GM23338 (cell line): ENCODE measurements around the gene KIF3C. TPM values are rescaled to one million over a fixed set of nuclear protein-coding genes. Genes with fewer than 3 reads are reported as not detected.

Source experiments
- ATAC-seq: fragments of 200-7000 bp; cut with Tn5 transposase; 3 replicates; pipeline ENCODE4 v1.9.1; 2020
- DNase-seq: peaks from one replicate; pipeline ENCODE4 v3.0.0-alpha.2; 2015; ENCODE audit warnings: low spot score
- H2AFZ ChIP-seq: fragments of 200-600 bp; sonication (generic); 2 replicates; pipeline ENCODE4 v1.8.0; 2016; ENCODE audit warnings: antibody characterized with exemption, mild to moderate bottlenecking, moderate library complexity
- H3F3A ChIP-seq: fragments of 200-600 bp; sonication (generic); replicated peaks from 2 replicates; pipeline ENCODE4 v1.8.0; 2017; ENCODE audit warnings: antibody characterized with exemption, mixed run types, low read depth
- H3K27ac ChIP-seq: fragments of 200-600 bp; sonication (generic); 2 replicates; pipeline ENCODE4 v1.6.1; 2016; ENCODE audit warnings: low read depth
- H3K27me3 ChIP-seq: fragments of 200-600 bp; sonication (generic); 2 replicates; pipeline ENCODE4 v1.8.0; 2016; ENCODE audit warnings: mild to moderate bottlenecking, mixed run types, moderate library complexity; ENCODE audit not compliant: insufficient read depth
- H3K36me3 ChIP-seq: fragments of 200-600 bp; sonication (generic); 2 replicates; pipeline ENCODE4 v1.8.0; 2016; ENCODE audit warnings: mild to moderate bottlenecking; ENCODE audit not compliant: insufficient read depth
- H3K4me1 ChIP-seq: fragments of 200-600 bp; sonication (generic); 2 replicates; pipeline ENCODE4 v1.8.0; 2016; ENCODE audit warnings: mild to moderate bottlenecking, moderate library complexity; ENCODE audit not compliant: insufficient read depth
- H3K4me2 ChIP-seq: fragments of 200-600 bp; sonication (generic); 2 replicates; pipeline ENCODE4 v1.7.1; 2017; ENCODE audit warnings: mixed run types
- H3K4me3 ChIP-seq: fragments of 200-600 bp; sonication (generic); 2 replicates; pipeline ENCODE4 v1.6.1; 2016; ENCODE audit warnings: mixed run types
- H3K79me2 ChIP-seq: fragments of 200-600 bp; sonication (generic); replicated peaks from 2 replicates; pipeline ENCODE4 v1.8.0; 2017; ENCODE audit warnings: mild to moderate bottlenecking; ENCODE audit not compliant: insufficient read depth
- H3K9me2 ChIP-seq: fragments of 200-600 bp; sonication (generic); 2 replicates; pipeline ENCODE4 v1.8.0; 2017; ENCODE audit not compliant: insufficient read depth
- H4K20me1 ChIP-seq: fragments of 200-600 bp; sonication (generic); replicated peaks from 2 replicates; pipeline ENCODE4 v1.8.0; 2017; ENCODE audit warnings: mild to moderate bottlenecking; ENCODE audit not compliant: insufficient read depth
- H3K27ac Mint-ChIP-seq: 2 replicates; pipeline ENCODE4 v1.8.0; 2020; ENCODE audit warnings: inconsistent platforms, mild to moderate bottlenecking, moderate library complexity, mixed read lengths
- H3K27me3 Mint-ChIP-seq: 3 replicates; pipeline ENCODE4 v1.8.0; 2022; ENCODE audit warnings: low read depth, mild to moderate bottlenecking, moderate library complexity, mixed read lengths, inconsistent platforms; ENCODE audit not compliant: insufficient read depth, poor library complexity
- H3K36me3 Mint-ChIP-seq: 3 replicates; pipeline ENCODE4 v1.8.0; 2021; ENCODE audit warnings: low read depth, mild to moderate bottlenecking, inconsistent platforms, moderate library complexity, mixed read lengths
- H3K4me1 Mint-ChIP-seq: 3 replicates; pipeline ENCODE4 v1.8.0; 2020; ENCODE audit warnings: mild to moderate bottlenecking, inconsistent platforms, mixed read lengths
- H3K4me3 Mint-ChIP-seq: 3 replicates; pipeline ENCODE4 v1.8.0; 2021; ENCODE audit warnings: moderate library complexity, mild to moderate bottlenecking, inconsistent platforms, mixed read lengths
- H3K9me3 Mint-ChIP-seq: 3 replicates; pipeline ENCODE4 v1.8.0; 2020; ENCODE audit warnings: moderate library complexity, mild to moderate bottlenecking, inconsistent platforms, mixed read lengths
- CREB1 ChIP-seq: fragments of 250-450 bp; sonication (Bioruptor Pico); IDR thresholded peaks from 2 replicates; pipeline ENCODE4 v1.5.0; 2020; ENCODE audit warnings: low read depth, mild to moderate bottlenecking, moderate library complexity
- EZH2 ChIP-seq: fragments of 200-600 bp; sonication (generic); IDR thresholded peaks from one replicate; pipeline ENCODE4 v1.8.0; 2017; ENCODE audit warnings: antibody characterized with exemption, mild to moderate bottlenecking, low read depth; ENCODE audit not compliant: unreplicated experiment
- EZH2phosphoT487 ChIP-seq: fragments of 200-600 bp; sonication (generic); IDR thresholded peaks from one replicate; pipeline ENCODE4 v1.8.1; 2018; ENCODE audit warnings: antibody characterized with exemption; ENCODE audit not compliant: unreplicated experiment
- JUNB ChIP-seq: IDR thresholded peaks from one replicate; pipeline ENCODE4 v1.6.1; 2016; ENCODE audit warnings: antibody characterized with exemption; ENCODE audit not compliant: unreplicated experiment
- NANOG ChIP-seq: IDR thresholded peaks from 2 replicates; pipeline ENCODE4 v1.6.1; 2016; ENCODE audit warnings: antibody characterized with exemption, borderline replicate concordance
- POLR2AphosphoS5 ChIP-seq: IDR thresholded peaks from 2 replicates; pipeline ENCODE4 v1.6.1; 2016; ENCODE audit warnings: antibody characterized with exemption, low read depth
- STAT1 ChIP-seq: IDR thresholded peaks from one replicate; pipeline ENCODE4 v1.6.1; 2016; ENCODE audit warnings: antibody characterized with exemption; ENCODE audit not compliant: unreplicated experiment
- ZNF114 ChIP-seq: fragments of 250-450 bp; sonication (Bioruptor Pico); IDR thresholded peaks from 2 replicates; pipeline ENCODE4 v1.5.0; 2020; ENCODE audit warnings: mild to moderate bottlenecking, moderate library complexity
- ZNF331 ChIP-seq: fragments of 250-450 bp; sonication (Bioruptor Pico); IDR thresholded peaks from 2 replicates; pipeline ENCODE4 v1.5.0; 2020; ENCODE audit warnings: low read depth, mild to moderate bottlenecking, moderate library complexity
- polyA plus RNA-seq: library from polyadenylated mRNA; unstranded; fragments of >200 nt; fragmentation: Nextera tagmentation; extraction: Ambion mirVana; gene quantifications from 2 replicates; pipeline ENCODE4 v1.2.1, GENCODE V29; 2016
- total RNA-seq: library from RNA; depleted of rRNA; stranded (reverse); fragments of >200 nt; shearing (Covaris generic); gene quantifications from 2 replicates; pipeline ENCODE4 v1.2.3, GENCODE V29; 2014
- TF ChIP-seq, protein P1 (sequence below): IDR thresholded peaks from 2 replicates; pipeline ENCODE4 v1.6.1; 2016; ENCODE audit warnings: antibody characterized with exemption
- TF ChIP-seq, protein P2 (sequence below), 2 experiments: fragments of 200-600 bp in 1 of 2; sonication (generic) in 1 of 2; conservative IDR thresholded peaks; 2 replicates each; pipeline versions ENCODE4 v1.5.1 to v1.6.1; 2016 to 2017; ENCODE audit warnings: antibody characterized with exemption in 2 of 2, low read depth in 2 of 2, mild to moderate bottlenecking in 2 of 2, moderate library complexity in 1 of 2
- TF ChIP-seq, protein P3 (sequence below): IDR thresholded peaks from one replicate; pipeline ENCODE4 v1.6.1; 2018; ENCODE audit warnings: antibody characterized with exemption; ENCODE audit not compliant: unreplicated experiment

KIF3C gene
- total and polyA plus RNA-seq, 2 experiments from 2014 or later: 14.9 to 40.0 TPM

DNA sequence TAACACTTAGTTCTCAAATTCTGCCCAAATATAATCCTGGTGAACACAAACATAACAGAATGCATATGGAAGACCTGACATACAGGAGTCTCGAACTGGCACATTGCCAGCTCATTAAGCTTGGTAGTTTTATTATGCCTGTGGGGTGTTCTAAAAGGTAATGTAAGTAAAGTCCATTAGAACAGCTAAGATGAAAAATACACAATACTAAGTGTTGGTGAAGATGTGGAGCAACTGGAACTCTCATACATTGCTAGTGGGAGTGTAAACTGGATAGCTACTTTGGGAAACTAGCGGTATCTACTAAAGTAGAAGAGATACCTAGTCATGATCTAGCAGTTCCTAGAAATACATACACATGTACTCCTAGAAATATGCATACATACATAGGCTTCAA, 27.3 kb upstream of the KIF3C start (continued):
- TF ChIP-seq, protein P1, sequence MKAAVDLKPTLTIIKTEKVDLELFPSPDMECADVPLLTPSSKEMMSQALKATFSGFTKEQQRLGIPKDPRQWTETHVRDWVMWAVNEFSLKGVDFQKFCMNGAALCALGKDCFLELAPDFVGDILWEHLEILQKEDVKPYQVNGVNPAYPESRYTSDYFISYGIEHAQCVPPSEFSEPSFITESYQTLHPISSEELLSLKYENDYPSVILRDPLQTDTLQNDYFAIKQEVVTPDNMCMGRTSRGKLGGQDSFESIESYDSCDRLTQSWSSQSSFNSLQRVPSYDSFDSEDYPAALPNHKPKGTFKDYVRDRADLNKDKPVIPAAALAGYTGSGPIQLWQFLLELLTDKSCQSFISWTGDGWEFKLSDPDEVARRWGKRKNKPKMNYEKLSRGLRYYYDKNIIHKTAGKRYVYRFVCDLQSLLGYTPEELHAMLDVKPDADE: no peak
- no peak for TF ChIP-seq ZNF114 (CRISPR knock-in tag)
- TF ChIP-seq EZH2phosphoT487: no peak
- TF ChIP-seq CREB1 (CRISPR knock-in tag): no peak
- TF ChIP-seq ZNF331 (CRISPR knock-in tag): no peak
- TF ChIP-seq JUNB: no peak
- TF ChIP-seq STAT1: no peak

DNA sequence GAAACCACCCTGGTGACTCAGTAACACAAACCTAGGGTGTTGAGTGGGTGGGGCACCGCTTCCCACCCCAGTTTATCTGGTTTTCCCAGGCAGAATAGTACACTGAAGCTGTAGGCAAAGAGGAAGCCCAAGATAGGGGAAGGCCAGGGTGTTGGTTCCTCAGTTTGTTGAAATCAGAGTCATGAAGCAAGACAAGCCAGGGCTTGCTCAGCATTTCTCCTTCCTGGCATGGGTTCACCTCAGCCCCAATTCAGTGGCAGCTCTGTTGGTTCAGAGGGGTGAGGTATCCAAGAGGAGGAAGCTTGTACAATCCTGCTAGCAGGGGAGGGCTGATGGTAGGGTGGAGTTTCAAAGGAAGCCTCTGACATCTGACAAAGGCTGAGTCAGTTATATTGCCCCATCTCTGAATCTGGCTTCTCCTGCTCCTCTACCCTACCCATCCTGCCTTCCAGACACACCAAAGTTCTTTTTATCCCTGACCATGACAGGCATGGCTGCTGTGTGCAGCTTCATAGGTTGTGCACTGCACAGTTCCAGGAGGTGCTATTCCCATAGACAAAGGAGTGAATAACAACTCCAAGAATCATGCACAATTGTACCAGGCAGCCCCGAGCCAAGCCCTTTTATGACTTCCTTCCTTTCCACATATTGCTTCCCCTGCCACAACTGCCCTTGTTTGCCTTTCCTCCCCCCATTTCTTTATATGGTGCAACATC, 26.7 kb upstream of the KIF3C start:
- ATAC-seq: no peak
- Mint-ChIP-seq H3K9me3 (peaks cover 4% of the 10 kb centered on the region; the same call in 2 of the 3 replicates), H3K27me3 (no peaks in the 10 kb centered on the region), H3K4me3 (no peak overlapping the region), H3K4me1 (peaks cover 12% of the 10 kb centered on the region), H3K36me3 (no peaks in the 10 kb centered on the region), H3K27ac (no peak overlapping the region)
- no peak for DNase-seq
- no peak overlapping the region for H3K4me3 ChIP-seq
- H3K4me1 ChIP-seq: peaks cover 9% of the 10 kb centered on the region
- H4K20me1 ChIP-seq: no peaks in the 10 kb centered on the region
- no peak overlapping the region for H3K4me2 ChIP-seq
- H3K27me3 ChIP-seq: no peaks in the 10 kb centered on the region
- 0 out of 2 replicates have a peak, but pooled peaks cover 2% of the 10 kb centered on the region for H3K9me2 ChIP-seq
- no peaks in the 10 kb centered on the region; the same call in 1 of the 2 replicates for H3F3A ChIP-seq
- H3K36me3 ChIP-seq: no peaks in the 10 kb centered on the region
- no peaks in the 10 kb centered on the region for H3K79me2 ChIP-seq
- H3K27ac ChIP-seq: no peak overlapping the region
- no peak overlapping the region for H2AFZ ChIP-seq
- no peak for TF ChIP-seq EZH2
- TF ChIP-seq, protein P2, sequence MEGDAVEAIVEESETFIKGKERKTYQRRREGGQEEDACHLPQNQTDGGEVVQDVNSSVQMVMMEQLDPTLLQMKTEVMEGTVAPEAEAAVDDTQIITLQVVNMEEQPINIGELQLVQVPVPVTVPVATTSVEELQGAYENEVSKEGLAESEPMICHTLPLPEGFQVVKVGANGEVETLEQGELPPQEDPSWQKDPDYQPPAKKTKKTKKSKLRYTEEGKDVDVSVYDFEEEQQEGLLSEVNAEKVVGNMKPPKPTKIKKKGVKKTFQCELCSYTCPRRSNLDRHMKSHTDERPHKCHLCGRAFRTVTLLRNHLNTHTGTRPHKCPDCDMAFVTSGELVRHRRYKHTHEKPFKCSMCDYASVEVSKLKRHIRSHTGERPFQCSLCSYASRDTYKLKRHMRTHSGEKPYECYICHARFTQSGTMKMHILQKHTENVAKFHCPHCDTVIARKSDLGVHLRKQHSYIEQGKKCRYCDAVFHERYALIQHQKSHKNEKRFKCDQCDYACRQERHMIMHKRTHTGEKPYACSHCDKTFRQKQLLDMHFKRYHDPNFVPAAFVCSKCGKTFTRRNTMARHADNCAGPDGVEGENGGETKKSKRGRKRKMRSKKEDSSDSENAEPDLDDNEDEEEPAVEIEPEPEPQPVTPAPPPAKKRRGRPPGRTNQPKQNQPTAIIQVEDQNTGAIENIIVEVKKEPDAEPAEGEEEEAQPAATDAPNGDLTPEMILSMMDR (conservative IDR thresholded peaks at IDR 0.05; ENCODE audit: low read depth in 2 of 2): no peak
- TF ChIP-seq, protein P3, sequence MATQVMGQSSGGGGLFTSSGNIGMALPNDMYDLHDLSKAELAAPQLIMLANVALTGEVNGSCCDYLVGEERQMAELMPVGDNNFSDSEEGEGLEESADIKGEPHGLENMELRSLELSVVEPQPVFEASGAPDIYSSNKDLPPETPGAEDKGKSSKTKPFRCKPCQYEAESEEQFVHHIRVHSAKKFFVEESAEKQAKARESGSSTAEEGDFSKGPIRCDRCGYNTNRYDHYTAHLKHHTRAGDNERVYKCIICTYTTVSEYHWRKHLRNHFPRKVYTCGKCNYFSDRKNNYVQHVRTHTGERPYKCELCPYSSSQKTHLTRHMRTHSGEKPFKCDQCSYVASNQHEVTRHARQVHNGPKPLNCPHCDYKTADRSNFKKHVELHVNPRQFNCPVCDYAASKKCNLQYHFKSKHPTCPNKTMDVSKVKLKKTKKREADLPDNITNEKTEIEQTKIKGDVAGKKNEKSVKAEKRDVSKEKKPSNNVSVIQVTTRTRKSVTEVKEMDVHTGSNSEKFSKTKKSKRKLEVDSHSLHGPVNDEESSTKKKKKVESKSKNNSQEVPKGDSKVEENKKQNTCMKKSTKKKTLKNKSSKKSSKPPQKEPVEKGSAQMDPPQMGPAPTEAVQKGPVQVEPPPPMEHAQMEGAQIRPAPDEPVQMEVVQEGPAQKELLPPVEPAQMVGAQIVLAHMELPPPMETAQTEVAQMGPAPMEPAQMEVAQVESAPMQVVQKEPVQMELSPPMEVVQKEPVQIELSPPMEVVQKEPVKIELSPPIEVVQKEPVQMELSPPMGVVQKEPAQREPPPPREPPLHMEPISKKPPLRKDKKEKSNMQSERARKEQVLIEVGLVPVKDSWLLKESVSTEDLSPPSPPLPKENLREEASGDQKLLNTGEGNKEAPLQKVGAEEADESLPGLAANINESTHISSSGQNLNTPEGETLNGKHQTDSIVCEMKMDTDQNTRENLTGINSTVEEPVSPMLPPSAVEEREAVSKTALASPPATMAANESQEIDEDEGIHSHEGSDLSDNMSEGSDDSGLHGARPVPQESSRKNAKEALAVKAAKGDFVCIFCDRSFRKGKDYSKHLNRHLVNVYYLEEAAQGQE: no peak
- TF ChIP-seq NANOG: no peak
- no peak for TF ChIP-seq ZNF114 (CRISPR knock-in tag)
- TF ChIP-seq STAT1: no peak
- TF ChIP-seq ZNF331 (CRISPR knock-in tag): no peak
- no peak for TF ChIP-seq JUNB
- TF ChIP-seq CREB1 (CRISPR knock-in tag): no peak
- no peak for TF ChIP-seq POLR2AphosphoS5
- TF ChIP-seq EZH2phosphoT487: no peak
- TF ChIP-seq, protein P1: no peak
